HG03460 (cell line): ENCODE measurements around the gene FAM217B.
A peak's percentile ranks its signal among the peaks of the same experiment; 100 is the strongest.

Source experiments
- ATAC-seq: cut with Tn5 transposase; IDR thresholded peaks from one replicate; pipeline ENCODE4 v1.9.1; 2021; ENCODE audit not compliant: unreplicated experiment

FAM217B gene

DNA sequence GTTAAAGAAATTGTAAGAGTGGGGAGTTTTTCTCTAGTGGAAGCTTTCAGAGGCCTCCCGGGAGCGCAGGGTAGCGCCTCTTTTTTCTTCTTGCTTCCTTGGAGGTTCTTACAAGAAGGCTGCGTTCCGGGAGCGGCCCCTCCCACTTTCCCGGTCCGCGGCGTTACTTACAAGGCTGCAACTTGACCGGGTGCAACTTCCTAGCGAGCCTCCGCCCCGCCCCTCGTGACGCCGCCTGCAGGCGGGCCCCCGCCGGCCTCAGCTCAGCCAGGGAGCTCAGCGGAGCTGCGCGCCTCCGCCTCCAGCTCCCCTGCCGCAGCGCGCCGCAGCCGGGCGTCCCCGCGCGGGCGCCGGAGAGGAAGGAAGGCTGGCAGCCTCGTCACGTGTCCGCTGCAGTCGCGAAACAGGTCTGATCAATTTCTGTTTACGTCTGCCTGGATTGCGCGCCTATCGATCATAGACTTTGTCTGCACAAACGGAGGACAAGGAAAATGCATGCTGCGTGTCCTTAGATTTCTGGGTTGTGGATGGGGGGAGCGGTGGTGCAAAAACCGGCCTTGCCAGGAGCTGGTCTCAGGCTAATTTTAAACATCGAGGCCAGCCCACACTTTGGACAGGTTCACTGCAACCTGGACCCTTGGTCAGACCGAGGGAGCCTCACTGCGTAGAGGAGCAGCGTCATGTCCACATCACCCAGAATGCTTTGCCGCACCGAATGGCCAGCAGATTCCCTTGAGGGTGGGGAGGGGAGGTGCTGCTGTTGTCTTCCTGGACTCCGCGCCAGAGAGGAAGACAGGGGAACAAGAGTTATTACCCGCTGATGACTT lies at the start of gene FAM217B, which contains the start of gene PPP1R3D:
Gene FAM217B, plus strand, starts transcription at position 261 of the 827 bp plus-strand sequence. CDS start 3,555 bp downstream, outside the sequence.
Gene PPP1R3D, minus strand, starts transcription at position 177 of the 827 bp plus-strand sequence. CDS start 374 bp downstream, outside the sequence.
- peak; percentile 89 for ATAC-seq

- no peak for ATAC-seq
Observed at GRCh38 chr20:59891581-59891980, 48.6 kb upstream of the FAM217B start.

DNA sequence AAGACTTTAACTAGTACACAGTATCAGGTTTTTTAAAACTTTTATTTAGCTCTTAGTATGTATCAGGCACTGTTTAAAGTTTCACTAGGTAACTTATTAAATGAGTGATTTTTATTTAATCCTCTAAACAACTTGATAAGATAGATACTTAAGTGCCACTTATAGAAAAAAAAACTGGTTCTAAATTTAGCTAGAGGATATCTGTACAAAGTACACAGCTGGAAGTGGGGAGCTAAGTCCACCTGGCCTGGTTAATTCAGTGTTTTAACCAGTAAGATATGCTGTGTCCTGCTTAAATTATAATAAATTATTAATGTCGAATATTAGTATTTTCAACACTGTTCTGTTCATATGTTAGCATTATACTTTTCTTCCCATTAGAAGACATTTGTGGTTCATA lies 44.3 kb upstream of the FAM217B start:
- no peak for ATAC-seq

- ATAC-seq, result no peak
Observed at GRCh38 chr20:59902470-59902869, 37.7 kb upstream of the FAM217B start.

DNA sequence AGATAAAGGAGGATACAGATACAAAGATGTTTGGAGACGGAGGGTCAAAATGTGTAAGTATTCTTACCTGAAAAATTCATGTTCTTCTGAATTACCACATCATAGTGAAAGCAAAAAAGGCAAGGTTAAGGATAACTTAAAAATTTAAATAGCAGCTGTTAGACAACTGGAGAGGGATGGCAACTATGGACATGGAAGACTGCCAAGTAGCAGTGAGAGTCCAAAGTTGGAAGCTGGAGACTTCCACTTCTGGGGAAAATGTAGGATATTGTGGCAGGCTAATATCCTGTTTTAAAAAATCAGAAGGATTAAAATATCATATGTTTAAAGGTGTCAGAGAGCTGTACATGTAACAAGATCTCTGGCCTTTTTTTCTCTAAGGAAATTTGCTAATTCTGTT lies 36.6 kb upstream of the FAM217B start:
- ATAC-seq, result no peak

- ATAC-seq, result no peak
Observed at GRCh38 chr20:59908855-59909254, 31.3 kb upstream of the FAM217B start.

DNA sequence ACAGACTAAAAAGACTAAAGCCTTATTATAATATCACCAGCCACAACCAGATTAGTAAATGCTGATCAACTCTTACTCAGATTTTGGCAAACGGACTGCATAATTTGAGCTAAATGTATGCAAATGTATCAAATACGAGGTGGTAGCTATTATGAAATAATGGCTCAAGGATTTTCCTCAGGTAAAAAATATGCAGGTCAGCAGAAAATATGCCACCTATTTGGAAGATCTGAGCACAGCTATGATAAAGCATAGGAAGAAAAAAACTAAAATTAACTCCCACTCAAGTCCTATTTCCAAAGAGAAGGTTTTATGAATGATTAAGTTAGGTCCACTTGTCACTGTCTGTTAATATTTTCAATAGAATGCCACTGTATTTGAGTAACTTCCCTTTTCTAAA lies 29.1 kb upstream of the FAM217B start:
- ATAC-seq, result no peak

GRCh38 chr20:59912609-59913008 lies 27.6 kb upstream of the FAM217B start:
- no peak for ATAC-seq

DNA sequence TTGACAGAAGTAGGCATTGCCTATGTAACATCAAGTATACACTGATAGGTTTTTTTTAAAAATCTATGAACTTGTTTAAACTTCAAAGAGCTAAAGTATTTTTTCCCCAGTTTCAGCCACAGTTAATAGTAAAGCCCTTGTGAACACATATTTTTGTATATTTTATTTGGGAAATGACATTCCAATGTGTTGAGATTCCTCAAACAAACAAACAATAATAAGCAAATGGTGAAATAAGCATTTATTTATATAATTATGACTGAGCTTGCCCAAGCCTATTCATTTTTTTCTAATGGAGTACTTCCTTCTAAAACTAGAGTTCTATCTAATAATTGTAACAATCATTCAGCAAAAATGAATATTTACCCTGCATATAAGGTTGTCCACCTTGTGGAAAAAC lies 19.2 kb upstream of the FAM217B start:
- no peak for ATAC-seq

GRCh38 chr20:59923514-59923913 lies 16.7 kb upstream of the FAM217B start:
- ATAC-seq, result no peak

DNA sequence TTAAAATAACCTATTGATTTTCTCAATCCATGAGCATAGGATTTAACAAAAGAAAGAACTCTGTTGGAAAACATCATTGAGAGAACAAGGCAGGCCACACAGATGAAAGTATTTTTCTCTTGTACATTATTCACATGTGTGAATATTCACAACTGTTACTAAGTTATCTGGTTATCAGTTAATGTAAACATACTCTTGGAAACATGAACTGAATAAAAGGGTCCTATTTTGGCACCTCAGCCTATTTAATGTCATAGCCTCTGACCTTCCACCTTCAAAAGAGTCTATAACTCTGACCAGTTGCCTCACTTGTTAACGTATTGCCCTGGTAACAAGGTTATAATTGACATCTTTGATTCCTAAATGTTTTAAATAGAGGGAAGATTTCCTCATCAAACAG lies 14.8 kb upstream of the FAM217B start:
- ATAC-seq, result no peak

DNA sequence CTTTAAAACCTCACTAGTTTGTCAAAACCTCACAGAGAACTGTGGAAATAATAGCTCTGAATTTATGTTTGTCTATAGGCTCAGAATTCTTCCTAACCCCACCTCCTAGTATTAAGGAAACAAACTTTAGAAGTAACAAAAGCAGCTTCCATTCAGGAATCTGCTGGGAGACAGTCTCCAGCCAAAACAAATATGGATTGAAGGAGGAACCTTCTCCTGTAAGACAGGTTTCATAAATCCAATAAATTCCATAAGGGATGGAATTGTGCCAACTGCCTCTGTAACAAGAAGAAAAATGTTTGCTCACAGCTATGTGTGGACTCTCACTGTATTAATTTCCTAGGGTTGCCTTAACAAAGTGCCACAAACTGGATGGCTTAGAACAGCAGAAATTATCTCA lies 14.3 kb upstream of the FAM217B start:
- ATAC-seq, result no peak

DNA sequence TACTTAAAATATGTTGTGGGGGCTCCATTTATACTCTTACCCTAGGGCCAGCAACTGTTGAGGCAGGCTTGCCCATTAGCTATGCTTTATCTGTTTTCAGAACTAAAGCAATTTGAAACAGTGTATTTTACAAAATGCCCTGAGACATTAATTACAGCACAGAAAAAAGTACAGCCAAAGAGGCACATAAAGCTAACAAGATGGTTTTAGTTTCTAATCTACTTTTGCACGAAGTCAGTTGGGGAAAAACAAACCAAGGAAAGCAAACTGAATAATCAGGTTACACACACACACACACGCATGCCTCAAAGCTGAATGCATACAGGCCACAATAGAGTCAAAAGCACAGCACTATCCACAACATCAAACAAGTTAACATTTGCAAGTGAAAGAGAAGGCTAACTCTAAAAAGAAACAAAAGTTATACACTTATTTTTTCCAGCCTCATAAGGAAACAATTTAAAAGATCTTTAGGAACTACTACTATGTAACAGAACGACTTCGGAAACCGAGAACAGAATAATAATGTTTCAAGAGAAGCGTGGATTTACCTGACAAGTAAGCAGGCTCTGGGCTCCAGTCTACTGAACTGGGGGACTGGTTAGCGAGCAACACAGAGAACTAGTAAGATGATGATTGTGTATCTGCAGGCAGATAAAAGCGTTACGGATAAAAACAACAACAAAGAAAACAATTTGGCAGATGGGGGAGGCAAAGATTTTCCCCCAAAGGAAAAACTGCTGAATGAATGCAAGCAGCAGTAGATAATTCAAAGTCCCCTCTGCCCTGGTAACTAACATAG lies 8.5 kb upstream of the FAM217B start:
- no peak for ATAC-seq

DNA sequence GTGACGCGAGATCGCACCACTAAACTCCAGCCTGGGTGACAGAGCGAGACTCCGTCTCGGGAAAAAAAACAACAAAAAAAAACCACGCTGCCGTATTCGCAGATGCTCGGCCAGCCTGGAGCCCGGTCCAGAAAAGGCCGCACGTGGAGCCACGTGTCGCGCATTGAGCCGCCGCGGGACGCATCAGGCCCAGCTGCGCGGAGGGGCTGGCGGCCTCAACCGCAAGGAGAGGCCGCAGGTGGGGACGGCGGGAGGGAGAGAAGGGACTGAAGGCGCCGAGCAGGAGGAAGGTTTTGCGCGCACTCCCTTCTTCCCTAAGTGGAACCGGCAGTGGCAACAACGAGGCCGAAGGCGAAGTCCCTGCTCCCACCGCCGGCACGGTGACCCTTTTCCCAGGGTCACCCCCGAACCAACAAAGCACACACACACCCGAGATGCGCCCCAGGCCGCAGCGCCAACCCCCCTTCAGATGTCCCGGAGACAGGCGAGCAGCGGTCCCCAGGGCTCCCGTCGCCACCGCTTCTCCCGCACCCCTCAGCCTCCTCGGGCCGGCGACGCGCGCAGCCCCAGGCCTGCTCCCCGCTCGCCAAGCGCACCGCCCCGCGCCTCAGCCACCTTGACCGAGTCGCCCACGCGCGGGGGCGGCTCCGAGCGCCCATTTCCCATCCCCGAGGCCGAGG lies 7.4 kb upstream of the FAM217B start:
- ATAC-seq, result no peak

GRCh38 chr20:59933296-59933848 lies 6.8 kb upstream of the FAM217B start, which contains the start of gene SYCP2:
TSS of gene SYCP2 (minus strand) at chr20:59933637. CDS start at chr20:59922413, 11,224 bp downstream.
- ATAC-seq, result peak; percentile 20

- peak; percentile 82 for ATAC-seq
Observed at GRCh38 chr20:59933849-59934585, 6.2 kb upstream of the FAM217B start.

DNA sequence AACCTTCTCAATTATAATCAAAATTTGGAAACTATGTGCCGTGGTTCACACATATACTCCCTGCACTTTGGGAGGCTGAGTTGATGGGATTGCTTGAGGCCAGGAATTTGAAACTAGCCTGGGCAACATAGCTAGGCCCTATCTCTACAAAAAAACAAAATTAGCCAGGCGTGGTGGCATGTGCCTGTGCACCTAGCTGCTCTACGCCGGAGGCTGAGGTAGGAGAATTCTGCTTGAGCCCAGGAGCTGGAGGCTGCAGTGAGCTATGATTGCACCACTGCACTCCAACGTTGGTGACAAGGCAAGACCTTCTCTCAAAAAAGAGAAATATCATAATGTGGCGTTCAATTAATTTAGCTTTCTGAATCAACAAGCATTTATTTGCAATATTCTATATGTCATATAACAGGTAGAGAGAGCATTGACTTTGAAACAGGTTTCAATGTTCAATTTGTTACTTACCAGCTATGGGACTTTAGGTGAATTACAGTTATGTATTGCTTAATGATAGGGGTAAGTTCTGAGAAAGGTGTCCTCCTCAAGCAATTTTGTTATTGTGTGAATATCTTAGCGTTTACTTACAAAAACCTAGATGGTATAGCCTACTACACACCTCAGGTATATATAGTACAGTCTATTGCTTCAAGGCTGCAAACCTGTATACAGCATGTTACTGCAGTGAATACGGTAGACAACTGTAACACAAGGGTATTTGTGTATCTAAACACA lies 4.6 kb upstream of the FAM217B start:
- no peak for ATAC-seq

- no peak for ATAC-seq
Observed at GRCh38 chr20:59936409-59936808, 3.8 kb upstream of the FAM217B start.

- ATAC-seq, result no peak
Observed at GRCh38 chr20:59937150-59937549, 3.0 kb upstream of the FAM217B start.

GRCh38 chr20:59938221-59938620 lies 2.0 kb upstream of the FAM217B start:
- no peak for ATAC-seq
